ENCODE data around the gene STK24. TPM values are rescaled to one million over a fixed set of nuclear protein-coding genes. Genes with fewer than 3 reads are reported as not detected.

STK24 gene
- total and polyA plus RNA-seq, 10 of the 15 experiments (the other 5 are each of a cell fraction or from before 2014, with no cell fraction given): 7.5 to 115 (median 52.9) TPM

DNA sequence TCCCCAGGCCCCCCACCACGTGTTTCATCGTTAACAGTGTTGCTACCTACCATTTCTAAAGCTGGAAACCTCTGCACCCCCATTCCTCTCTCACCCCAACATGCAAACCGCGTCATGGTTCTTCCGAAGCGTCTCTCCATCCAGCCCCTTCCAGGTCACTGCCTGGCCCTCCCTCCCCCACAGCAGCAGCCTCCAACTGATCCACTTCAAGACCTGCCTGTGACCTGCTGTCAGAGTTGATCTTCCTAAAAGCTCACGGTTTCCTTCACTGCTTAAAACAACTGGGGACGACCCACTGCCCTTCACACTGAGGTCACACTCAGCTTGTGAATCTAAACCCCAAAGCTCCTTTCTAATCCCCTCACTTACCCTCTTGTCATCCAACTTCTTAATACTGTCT is 47.7 kb downstream of the STK24 start:
- DNase-seq (ENCODE audit: low read depth, low spot score): no peak
- Histone ChIP-seq H3K27me3 (replicated peaks in 1 of 2; ENCODE audit: control insufficient read depth in 2 of 2, insufficient read depth in 2 of 2, low read length in 1 of 2) (no peaks in the 10 kb centered on the region), H3K4me1 (ENCODE audit: control insufficient read depth, insufficient read depth, low read length) (peaks cover 54% of the 10 kb centered on the region), H3K79me2 (ENCODE audit: control insufficient read depth, insufficient read depth, low read length) (peaks cover 96% of the 10 kb centered on the region), H3K9ac (ENCODE audit: control insufficient read depth, insufficient read depth, low read length) (no peak overlapping the region), H3K27ac (ENCODE audit: control insufficient read depth, insufficient read depth) (no peak overlapping the region; the same call in 1 of the 2 replicates), H3K9me3 (replicated peaks; ENCODE audit: control insufficient read depth, insufficient read depth, low read length) (no peaks in the 10 kb centered on the region), H2AFZ (ENCODE audit: control insufficient read depth, low read depth, low read length) (no peak overlapping the region), H3K36me3 (ENCODE audit: control insufficient read depth in 2 of 2, insufficient read depth in 2 of 2, low read length in 1 of 2) (peaks cover 0 to 2% of the 10 kb centered on the region in 2 experiments; a peak in 2 of 4 replicates), H3K4me3 (no peak overlapping the region), H4K20me1 (ENCODE audit: control insufficient read depth, insufficient read depth) (peaks cover 20% of the 10 kb centered on the region; the same call in 1 of the 2 replicates), H3K4me2 (ENCODE audit: control insufficient read depth, insufficient read depth) (no peak overlapping the region)
- SMC1A ChIA-PET (ENCODE audit: uncharacterized antibody, unreplicated experiment): interaction anchor here (0.8 to 4.3 kb wide), 11 partner anchors 10 to 124 kb away, joined by 3 to 22 read pairs (median 4); no protein-coding TSS in a partner anchor
- intact Hi-C loops (cut with micrococcal nuclease; ENCODE audit: unreplicated experiment) (no loop called here), in situ Hi-C loops (cut with MboI) (no loop called here)
- no peak for ATAC-seq
- WGBS (ENCODE audit: insufficient coverage, insufficient replicate concordance, low lambda C conversion rate, missing lambda C conversion rate): 95% methylated on average over 8 of the region's 8 CpGs
- CTCF ChIA-PET: interaction anchor here (0.8 to 1.5 kb wide), 5 partner anchors 12 to 63 kb away, joined by 3 to 7 read pairs (median 3); no protein-coding TSS in a partner anchor
- RAD21 ChIA-PET (ENCODE audit: unreplicated experiment): interaction anchor here (0.7 to 1.8 kb wide), 4 partner anchors 12 to 514 kb away, joined by 3 to 7 read pairs (median 4); no protein-coding TSS in a partner anchor
- TF ChIP-seq MYB (IDR thresholded peaks at IDR 0.05; ENCODE audit: borderline replicate concordance, low read depth, low read length) (no peak), SMAD1 (IDR thresholded peaks at IDR 0.05; ENCODE audit: low read depth, partially characterized antibody) (no peak), SP1 (IDR thresholded peaks at IDR 0.05; ENCODE audit: low read depth, low read length) (no peak), MTA2 (IDR thresholded peaks at IDR 0.05; ENCODE audit: low read depth) (no peak), RELB (IDR thresholded peaks at IDR 0.05; ENCODE audit: low read depth) (no peak), PAX5 (IDR thresholded peaks at IDR 0.05; ENCODE audit: borderline replicate concordance, low read depth, low read length) (no peak), TCF12 (IDR thresholded peaks at IDR 0.05; ENCODE audit: low read depth, low read length) (no peak), BRCA1 (IDR thresholded peaks at IDR 0.05; ENCODE audit: low read depth, low read length) (no peak), WRNIP1 (IDR thresholded peaks at IDR 0.05; ENCODE audit: borderline replicate concordance, low read depth, low read length) (no peak), TARDBP (IDR thresholded peaks at IDR 0.05; ENCODE audit: borderline replicate concordance) (no peak)
- POLR2A ChIA-PET: interaction anchor here (1.9 to 2.0 kb wide), 2 partner anchors 12 to 25 kb away, joined by 5 to 11 read pairs; no protein-coding TSS in a partner anchor
- no peak for FAIRE-seq
- BruUV-seq (replicated peaks): no TSS peak
